WERI-Rb-1 (cell line): Measurements from ENCODE around the gene TOP3A.

Source experiments
- DNase-seq: peaks from one replicate; pipeline ENCODE4 v3.0.0-alpha.2; 2020
- H3K27ac ChIP-seq: fragments of 250-450 bp; sonication (Bioruptor Pico); 2 replicates; pipeline ENCODE4 v1.5.1; 2020; ENCODE audit warnings: mild to moderate bottlenecking, moderate library complexity
- H3K27me3 ChIP-seq: fragments of 250-450 bp; sonication (Bioruptor Pico); 2 replicates; pipeline ENCODE4 v1.5.1; 2021; ENCODE audit warnings: mild to moderate bottlenecking, low read depth, moderate library complexity; ENCODE audit not compliant: insufficient read depth, severe bottlenecking
- H3K36me3 ChIP-seq: fragments of 250-450 bp; sonication (Bioruptor Pico); 2 replicates; pipeline ENCODE4 v1.5.1; 2020; ENCODE audit warnings: mild to moderate bottlenecking, moderate library complexity
- H3K4me3 ChIP-seq: 2 replicates; pipeline ENCODE4 v1.5.1; 2011; ENCODE audit warnings: low read depth, mild to moderate bottlenecking, control low read depth, low read length
- H3K9me3 ChIP-seq: fragments of 250-450 bp; sonication (Bioruptor Pico); 2 replicates; pipeline ENCODE4 v1.5.1; 2021; ENCODE audit warnings: mild to moderate bottlenecking, moderate library complexity; ENCODE audit not compliant: severe bottlenecking
- TF ChIP-seq, protein P1 (sequence below): IDR thresholded peaks from 2 replicates; pipeline ENCODE4 v1.5.1; 2011; ENCODE audit warnings: low read depth, mild to moderate bottlenecking, control low read depth, inconsistent platforms, low read length

TOP3A gene

DNA sequence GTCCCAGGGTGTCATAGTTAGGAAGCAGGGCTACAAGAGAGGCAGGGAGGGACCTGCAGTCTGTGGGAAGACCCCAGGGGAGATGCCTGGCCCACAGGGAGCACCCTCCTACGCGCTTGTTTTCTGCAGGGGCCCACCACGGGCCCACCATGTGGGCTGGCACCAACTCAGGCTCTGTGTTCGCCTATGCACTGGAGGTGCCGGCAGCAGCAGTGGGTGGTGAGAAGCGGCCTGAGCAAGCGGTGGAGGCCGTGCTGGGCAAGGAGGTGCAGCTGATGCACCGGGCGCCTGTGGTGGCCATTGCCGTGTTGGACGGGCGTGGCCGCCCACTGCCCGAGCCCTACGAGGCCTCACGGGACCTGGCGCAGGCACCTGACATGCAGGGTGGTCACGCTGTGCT lies 74.3 kb downstream of the TOP3A start:
- H3K27me3 ChIP-seq = no peaks in the 10 kb centered on the region
- no peaks in the 10 kb centered on the region for H3K9me3 ChIP-seq
- no peak for DNase-seq
- H3K27ac ChIP-seq = no peak overlapping the region
- TF ChIP-seq, protein P1, sequence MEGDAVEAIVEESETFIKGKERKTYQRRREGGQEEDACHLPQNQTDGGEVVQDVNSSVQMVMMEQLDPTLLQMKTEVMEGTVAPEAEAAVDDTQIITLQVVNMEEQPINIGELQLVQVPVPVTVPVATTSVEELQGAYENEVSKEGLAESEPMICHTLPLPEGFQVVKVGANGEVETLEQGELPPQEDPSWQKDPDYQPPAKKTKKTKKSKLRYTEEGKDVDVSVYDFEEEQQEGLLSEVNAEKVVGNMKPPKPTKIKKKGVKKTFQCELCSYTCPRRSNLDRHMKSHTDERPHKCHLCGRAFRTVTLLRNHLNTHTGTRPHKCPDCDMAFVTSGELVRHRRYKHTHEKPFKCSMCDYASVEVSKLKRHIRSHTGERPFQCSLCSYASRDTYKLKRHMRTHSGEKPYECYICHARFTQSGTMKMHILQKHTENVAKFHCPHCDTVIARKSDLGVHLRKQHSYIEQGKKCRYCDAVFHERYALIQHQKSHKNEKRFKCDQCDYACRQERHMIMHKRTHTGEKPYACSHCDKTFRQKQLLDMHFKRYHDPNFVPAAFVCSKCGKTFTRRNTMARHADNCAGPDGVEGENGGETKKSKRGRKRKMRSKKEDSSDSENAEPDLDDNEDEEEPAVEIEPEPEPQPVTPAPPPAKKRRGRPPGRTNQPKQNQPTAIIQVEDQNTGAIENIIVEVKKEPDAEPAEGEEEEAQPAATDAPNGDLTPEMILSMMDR = no peak
- peaks cover 62% of the 10 kb centered on the region for H3K36me3 ChIP-seq
- H3K4me3 ChIP-seq = no peak overlapping the region

DNA sequence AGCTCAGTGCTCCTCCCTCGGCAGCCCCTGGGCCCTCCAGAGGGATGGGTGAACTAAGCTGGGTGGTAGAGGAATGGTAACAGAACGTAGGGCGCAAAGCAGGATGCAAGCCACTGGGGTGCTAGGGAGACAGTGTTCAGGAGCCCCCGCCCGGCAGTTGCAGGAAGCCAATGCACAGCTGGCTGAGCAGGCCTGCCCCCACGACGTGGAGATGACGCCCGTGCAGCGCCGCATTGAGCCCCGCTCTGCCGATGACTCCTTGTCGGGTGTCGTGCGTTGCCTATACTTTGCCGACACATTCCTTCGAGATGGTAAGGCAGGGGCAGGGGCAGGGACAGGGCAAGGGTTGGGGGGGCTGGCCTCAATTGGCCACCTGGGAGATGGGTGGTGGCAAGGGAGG lies 76.5 kb downstream of the TOP3A start:
- TF ChIP-seq, protein P1 = no peak
- H3K4me3 ChIP-seq = no peak overlapping the region
- no peaks in the 10 kb centered on the region for H3K27me3 ChIP-seq
- H3K27ac ChIP-seq = no peak overlapping the region
- peaks cover 68% of the 10 kb centered on the region for H3K36me3 ChIP-seq
- no peak for DNase-seq
- H3K9me3 ChIP-seq = no peaks in the 10 kb centered on the region

DNA sequence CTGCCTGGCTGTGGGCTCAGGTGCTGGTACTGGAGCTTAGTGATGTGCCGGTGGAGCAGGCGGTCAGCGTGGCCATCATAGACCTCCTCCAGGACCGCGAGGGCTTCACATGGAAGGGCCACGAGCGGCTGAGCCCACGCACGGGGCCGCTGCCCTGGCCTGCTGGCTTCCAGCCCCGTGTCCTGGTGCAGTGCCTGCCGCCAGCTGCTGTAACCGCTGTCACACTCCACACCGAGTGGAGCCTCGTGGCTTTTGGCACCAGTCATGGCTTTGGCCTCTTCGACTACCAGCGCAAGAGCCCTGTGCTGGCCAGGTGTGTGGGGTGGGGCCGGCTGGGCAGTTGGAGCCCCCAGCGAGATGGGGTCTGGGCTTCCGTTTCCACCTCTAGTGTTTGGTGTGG lies 77.3 kb downstream of the TOP3A start:
- no peaks in the 10 kb centered on the region for H3K27me3 ChIP-seq
- no peak overlapping the region for H3K27ac ChIP-seq
- no peak for DNase-seq
- TF ChIP-seq, protein P1 = no peak
- no peak overlapping the region for H3K4me3 ChIP-seq
- peaks cover 64% of the 10 kb centered on the region for H3K36me3 ChIP-seq
- no peaks in the 10 kb centered on the region for H3K9me3 ChIP-seq

GRCh38 chr17:18236494-18236893 lies 78.3 kb downstream of the TOP3A start:
- no peak overlapping the region for H3K4me3 ChIP-seq
- no peak overlapping the region for H3K27ac ChIP-seq
- H3K9me3 ChIP-seq = no peaks in the 10 kb centered on the region
- H3K27me3 ChIP-seq = no peaks in the 10 kb centered on the region
- H3K36me3 ChIP-seq = peaks cover 61% of the 10 kb centered on the region
- TF ChIP-seq, protein P1 = no peak
- no peak for DNase-seq

- TF ChIP-seq, protein P1 = no peak
- Histone ChIP-seq H3K27ac (no peak overlapping the region), H3K4me3 (no peak overlapping the region), H3K27me3 (no peaks in the 10 kb centered on the region), H3K9me3 (no peaks in the 10 kb centered on the region), H3K36me3 (peaks cover 54% of the 10 kb centered on the region)
- DNase-seq = no peak
Measured at GRCh38 chr17:18235743-18236256, 79.0 kb downstream of the TOP3A start.

DNA sequence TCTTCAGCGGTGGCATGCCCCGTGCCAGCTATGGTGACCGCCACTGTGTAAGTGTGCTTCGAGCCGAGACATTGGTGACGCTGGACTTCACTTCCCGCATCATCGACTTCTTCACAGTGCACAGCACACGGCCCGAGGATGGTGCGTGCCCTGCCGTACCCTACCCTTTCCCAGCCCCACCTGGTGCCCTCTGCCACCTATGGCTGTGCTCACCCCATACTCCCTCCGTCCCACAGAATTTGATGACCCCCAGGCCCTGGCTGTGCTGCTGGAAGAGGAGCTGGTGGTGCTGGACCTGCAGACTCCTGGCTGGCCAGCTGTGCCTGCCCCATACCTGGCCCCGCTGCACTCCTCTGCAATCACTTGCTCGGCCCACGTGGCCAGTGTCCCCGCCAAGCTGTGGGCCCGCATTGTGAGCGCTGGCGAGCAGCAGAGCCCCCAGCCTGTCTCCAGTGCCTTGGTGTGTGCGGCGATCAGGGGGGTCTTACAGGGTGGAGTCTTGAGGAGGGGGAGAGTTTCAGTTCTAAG lies 79.9 kb downstream of the TOP3A start:
- peaks cover 53% of the 10 kb centered on the region for H3K36me3 ChIP-seq

More for the DNA sequence above, 79.9 kb downstream of the TOP3A start:
- no peaks in the 10 kb centered on the region for H3K27me3 ChIP-seq
- H3K4me3 ChIP-seq = no peak overlapping the region
- no peak overlapping the region for H3K27ac ChIP-seq
- no peak for DNase-seq
- H3K9me3 ChIP-seq = no peaks in the 10 kb centered on the region
- TF ChIP-seq, protein P1 = no peak
